Middle frontal gyrus (tissue), 1 donor: Measurements from ENCODE around the gene CNOT4.
"Not testable (repeated sequence)": the region's sequence is repeated elsewhere in the genome, so short reads cannot be mapped to it uniquely, and the experiment has no call there.

ENCODE experiments used
- DNase-seq: peaks from one replicate; pipeline ENCODE4 v3.0.0-alpha.2; 2015; ENCODE audit warnings: low spot score; ENCODE audit errors: extremely low spot score

The CNOT4 gene

GRCh38 chr7:135514856-135515255 lies 5.0 kb upstream of the CNOT4 start:
- DNase-seq = no peak

- DNase-seq = no peak
These were observed 2.4 kb upstream of the CNOT4 start for GRCh38 chr7:135512135-135512887.

GRCh38 chr7:135510592-135511183 lies 786 bp upstream of the CNOT4 start:
- DNase-seq = no peak

- DNase-seq = no peak
These were observed 388 bp downstream of the CNOT4 start for GRCh38 chr7:135509589-135509838.

GRCh38 chr7:135508883-135509588 lies 866 bp downstream of the CNOT4 start:
- DNase-seq = no peak

GRCh38 chr7:135501402-135501801 lies 8.5 kb downstream of the CNOT4 start:
- no peak for DNase-seq

- no peak for DNase-seq
These were observed 10.1 kb downstream of the CNOT4 start for GRCh38 chr7:135499818-135500217.

GRCh38 chr7:135497161-135497560 lies 12.7 kb downstream of the CNOT4 start:
- DNase-seq = not testable (repeated sequence)

GRCh38 chr7:135493362-135493761 lies 16.5 kb downstream of the CNOT4 start:
- no peak for DNase-seq

- no peak for DNase-seq
These were observed 17.8 kb downstream of the CNOT4 start for GRCh38 chr7:135492151-135492550.

- DNase-seq = no peak
These were observed 19.1 kb downstream of the CNOT4 start for GRCh38 chr7:135490783-135491182.

- DNase-seq = no peak
These were observed 20.1 kb downstream of the CNOT4 start for GRCh38 chr7:135489791-135490190.

- DNase-seq = no peak
These were observed 23.5 kb downstream of the CNOT4 start for GRCh38 chr7:135486261-135486920.

GRCh38 chr7:135481598-135481979 lies 28.3 kb downstream of the CNOT4 start:
- no peak for DNase-seq

GRCh38 chr7:135480966-135481597 lies 28.8 kb downstream of the CNOT4 start:
- no peak for DNase-seq

- DNase-seq = no peak
These were observed 34.4 kb downstream of the CNOT4 start for GRCh38 chr7:135475521-135475920.

GRCh38 chr7:135469705-135470104 lies 40.2 kb downstream of the CNOT4 start:
- not testable (repeated sequence) for DNase-seq

GRCh38 chr7:135467207-135467711 lies 42.6 kb downstream of the CNOT4 start:
- DNase-seq = no peak

- no peak for DNase-seq
These were observed 43.3 kb downstream of the CNOT4 start for GRCh38 chr7:135466442-135467206.

GRCh38 chr7:135463908-135464307 lies 46.0 kb downstream of the CNOT4 start:
- DNase-seq = no peak
